Mesenchymal stem cell (in vitro differentiated cells and primary cell): ENCODE measurements around the gene LRRTM3.

Experiments used
- DNase-seq: peaks from one replicate; pipeline ENCODE4 v3.0.0-alpha.2; 2013
- H2AFZ ChIP-seq: one replicate; pipeline ENCODE4 v1.6.1; 2013; ENCODE audit warnings: low read depth, mild to moderate bottlenecking, control low read depth, inconsistent platforms, low read length, moderate library complexity
- H2AK5ac ChIP-seq: 2 replicates; pipeline ENCODE4 v1.6.1; 2013; ENCODE audit warnings: low read length, moderate library complexity, mild to moderate bottlenecking, inconsistent platforms; ENCODE audit not compliant: severe bottlenecking
- H2BK120ac ChIP-seq: one replicate; pipeline ENCODE4 v1.6.1; 2013; ENCODE audit warnings: low read depth, mild to moderate bottlenecking, inconsistent platforms, low read length, moderate library complexity
- H2BK12ac ChIP-seq, 2 experiments: one replicate each; pipeline ENCODE4 v1.6.1; 2013; ENCODE audit warnings: inconsistent platforms in 2 of 2, low read length in 2 of 2, mild to moderate bottlenecking in 2 of 2, moderate library complexity in 2 of 2, control low read depth in 1 of 2
- H2BK15ac ChIP-seq: one replicate; pipeline ENCODE4 v1.6.1; 2013; ENCODE audit warnings: mild to moderate bottlenecking, low read depth, inconsistent platforms; ENCODE audit not compliant: poor library complexity, severe bottlenecking
- H2BK5ac ChIP-seq: 2 replicates; pipeline ENCODE4 v1.6.1; 2013; ENCODE audit warnings: low read depth, mild to moderate bottlenecking, low read length, control low read depth, inconsistent platforms; ENCODE audit not compliant: poor library complexity, severe bottlenecking
- H3K14ac ChIP-seq, 2 experiments: one replicate each; pipeline ENCODE4 v1.6.1; 2013; ENCODE audit warnings: inconsistent platforms in 2 of 2, low read length in 2 of 2, control low read depth in 1 of 2, mild to moderate bottlenecking in 1 of 2, moderate library complexity in 1 of 2
- H3K18ac ChIP-seq, 2 experiments: one replicate each; pipeline ENCODE4 v1.6.1; 2013; ENCODE audit warnings: inconsistent platforms in 2 of 2, low read length in 2 of 2, control low read depth in 1 of 2, low read depth in 1 of 2, mild to moderate bottlenecking in 1 of 2
- H3K23ac ChIP-seq, 2 experiments: one replicate each; pipeline ENCODE4 v1.6.1; 2013; ENCODE audit warnings: inconsistent platforms in 2 of 2, low read length in 2 of 2, mild to moderate bottlenecking in 2 of 2, moderate library complexity in 2 of 2, control low read depth in 1 of 2
- H3K27ac ChIP-seq: 2 replicates; pipeline ENCODE4 v1.5.1; 2013; ENCODE audit warnings: mild to moderate bottlenecking, moderate library complexity, low read length, control low read depth, inconsistent platforms; ENCODE audit not compliant: poor library complexity, severe bottlenecking
- H3K27me3 ChIP-seq, 2 experiments: 2 replicates each; pipeline versions ENCODE4 v1.6.1 to v1.7.0; 2013; ENCODE audit warnings: low read length in 2 of 2, mild to moderate bottlenecking in 2 of 2, moderate library complexity in 2 of 2, control low read depth in 1 of 2, inconsistent platforms in 1 of 2; ENCODE audit not compliant: control insufficient read depth in 1 of 2, insufficient read depth in 1 of 2
- H3K36me3 ChIP-seq, 2 experiments: 2 replicates each; pipeline versions ENCODE4 v1.6.1 to v1.7.0; 2013; ENCODE audit warnings: low read length in 2 of 2, control low read depth in 1 of 2, inconsistent platforms in 1 of 2, low read depth in 1 of 2, mild to moderate bottlenecking in 1 of 2; ENCODE audit not compliant: insufficient read depth in 2 of 2, control insufficient read depth in 1 of 2
- H3K4ac ChIP-seq, 2 experiments: one replicate each; pipeline ENCODE4 v1.6.1; 2013; ENCODE audit warnings: inconsistent platforms in 2 of 2, low read length in 2 of 2, mild to moderate bottlenecking in 2 of 2, moderate library complexity in 2 of 2, control low read depth in 1 of 2, low read depth in 1 of 2
- H3K4me1 ChIP-seq: 2 replicates; pipeline ENCODE4 v1.6.1; 2013; ENCODE audit warnings: low read depth, low read length, control low read depth; ENCODE audit not compliant: control insufficient read depth, insufficient read depth
- H3K4me2 ChIP-seq: 2 replicates; pipeline ENCODE4 v1.6.1; 2013; ENCODE audit warnings: low read length, mild to moderate bottlenecking, inconsistent platforms; ENCODE audit not compliant: poor library complexity, severe bottlenecking
- H3K4me3 ChIP-seq, 2 experiments: 2 replicates each; pipeline versions ENCODE4 v1.5.1 to v1.7.0; 2013; ENCODE audit warnings: low read length in 2 of 2, mild to moderate bottlenecking in 2 of 2, control low read depth in 1 of 2, low read depth in 1 of 2; ENCODE audit not compliant: insufficient read depth in 1 of 2
- H3K79me1 ChIP-seq: replicated peaks from 2 replicates; pipeline ENCODE4 v1.6.1; 2013; ENCODE audit warnings: mild to moderate bottlenecking, control low read depth, low read length, inconsistent platforms; ENCODE audit not compliant: poor library complexity, severe bottlenecking
- H3K9ac ChIP-seq: 2 replicates; pipeline ENCODE4 v1.7.0; 2013; ENCODE audit warnings: mild to moderate bottlenecking, low read length, moderate library complexity
- H3K9me3 ChIP-seq: 2 replicates; pipeline ENCODE4 v1.7.0; 2013; ENCODE audit warnings: mild to moderate bottlenecking, low read length; ENCODE audit not compliant: control insufficient read depth
- H4K8ac ChIP-seq: one replicate; pipeline ENCODE4 v1.6.1; 2013; ENCODE audit warnings: inconsistent platforms, mild to moderate bottlenecking, low read length, moderate library complexity
- H4K91ac ChIP-seq: one replicate; pipeline ENCODE4 v1.6.1; 2013; ENCODE audit warnings: mild to moderate bottlenecking, low read length, inconsistent platforms
- WGBS: methylation state at CpG from one replicate; pipeline ENCODE4 v1.1.7; 2013; ENCODE audit warnings: mixed read lengths; 5-methylcytosine and 5-hydroxymethylcytosine counted together

The LRRTM3 gene

GRCh38 chr10:66892871-66893270 is 33.0 kb upstream of the LRRTM3 start:
- no peak overlapping the region for H3K23ac ChIP-seq
- no peak overlapping the region for H3K9ac ChIP-seq

GRCh38 chr10:66910671-66911070 is 15.2 kb upstream of the LRRTM3 start:
- 67% methylated on average over 5 of the region's 5 CpGs for WGBS
- Histone ChIP-seq H2AK5ac (no peak overlapping the region), H3K79me1 (no peaks in the 10 kb centered on the region), H2BK120ac (no peak overlapping the region), H3K4me1 (no peaks in the 10 kb centered on the region), H4K91ac (no peak overlapping the region), H3K4me2 (no peak overlapping the region), H2AFZ (no peak overlapping the region), H2BK15ac (no peak overlapping the region), H2BK12ac (no peak overlapping the region), H2BK5ac (no peak overlapping the region), H3K4ac (no peak overlapping the region), H4K8ac (no peak overlapping the region), H3K9me3 (no peaks in the 10 kb centered on the region), H3K9ac (no peak overlapping the region), H3K36me3 (no peaks in the 10 kb centered on the region), H3K27me3 (no peaks in the 10 kb centered on the region), H3K27ac (no peak overlapping the region), H3K23ac (no peak overlapping the region), H3K18ac (no peak overlapping the region), H3K14ac (no peak overlapping the region), H3K4me3 (no peak overlapping the region)
- DNase-seq: no peak

More at GRCh38 chr10:66892871-66893270, 33.0 kb upstream of the LRRTM3 start:
- no peak overlapping the region for H3K27ac ChIP-seq
- H3K79me1 ChIP-seq: no peaks in the 10 kb centered on the region
- DNase-seq: no peak
- no peak overlapping the region for H2BK12ac ChIP-seq
- no peak overlapping the region for H3K4ac ChIP-seq
- H3K4me3 ChIP-seq: no peak overlapping the region
- H3K27me3 ChIP-seq: no peaks in the 10 kb centered on the region
- WGBS: 74% methylated on average over 2 of the region's 2 CpGs
- H3K9me3 ChIP-seq: peaks cover 3% of the 10 kb centered on the region
- no peaks in the 10 kb centered on the region for H3K36me3 ChIP-seq
- no peak overlapping the region for H2AFZ ChIP-seq
- no peak overlapping the region for H3K18ac ChIP-seq
- H2BK5ac ChIP-seq: no peak overlapping the region
- H2AK5ac ChIP-seq: no peak overlapping the region
- no peak overlapping the region for H4K91ac ChIP-seq
- H3K4me2 ChIP-seq: no peak overlapping the region
- H3K14ac ChIP-seq: no peak overlapping the region
- H2BK15ac ChIP-seq: no peak overlapping the region
- no peak overlapping the region for H2BK120ac ChIP-seq
- no peak overlapping the region for H4K8ac ChIP-seq
- H3K4me1 ChIP-seq: no peaks in the 10 kb centered on the region

- no peaks in the 10 kb centered on the region for H3K79me1 ChIP-seq
- no peak overlapping the region for H2BK15ac ChIP-seq
- no peak for DNase-seq
Observed at GRCh38 chr10:66916030-66916429, 9.8 kb upstream of the LRRTM3 start.

GRCh38 chr10:66917104-66917503 is 8.7 kb upstream of the LRRTM3 start:
- no peaks in the 10 kb centered on the region for H3K36me3 ChIP-seq
- no peak overlapping the region for H3K4ac ChIP-seq
- no peak overlapping the region for H4K91ac ChIP-seq
- no peaks in the 10 kb centered on the region for H3K27me3 ChIP-seq
- H2BK15ac ChIP-seq: no peak overlapping the region
- H3K4me1 ChIP-seq: no peaks in the 10 kb centered on the region
- no peak overlapping the region for H3K4me2 ChIP-seq
- H4K8ac ChIP-seq: no peak overlapping the region
- H3K14ac ChIP-seq: no peak overlapping the region
- H2BK5ac ChIP-seq: no peak overlapping the region
- no peak overlapping the region for H2AFZ ChIP-seq
- H3K4me3 ChIP-seq: no peak overlapping the region
- H3K23ac ChIP-seq: no peak overlapping the region
- no peak overlapping the region for H2BK120ac ChIP-seq
- DNase-seq: no peak
- H2BK12ac ChIP-seq: no peak overlapping the region
- H3K18ac ChIP-seq: no peak overlapping the region
- no peak overlapping the region for H2AK5ac ChIP-seq
- no peaks in the 10 kb centered on the region for H3K9me3 ChIP-seq
- 70% methylated on average over 2 of the region's 3 CpGs for whole genome bisulfite sequencing
- no peaks in the 10 kb centered on the region for H3K79me1 ChIP-seq
- H3K27ac ChIP-seq: no peak overlapping the region
- no peak overlapping the region for H3K9ac ChIP-seq

More at GRCh38 chr10:66916030-66916429, 9.8 kb upstream of the LRRTM3 start:
- no CpG with 5 or more reads among the region's 2 CpGs for WGBS
- Histone ChIP-seq H2BK120ac (no peak overlapping the region), H3K4me3 (no peak overlapping the region), H3K9ac (no peak overlapping the region), H3K23ac (no peak overlapping the region), H2AK5ac (no peak overlapping the region), H3K4ac (no peak overlapping the region), H4K8ac (no peak overlapping the region), H3K4me1 (no peaks in the 10 kb centered on the region), H3K4me2 (no peak overlapping the region), H4K91ac (no peak overlapping the region), H2AFZ (no peak overlapping the region), H2BK12ac (no peak overlapping the region), H2BK5ac (no peak overlapping the region), H3K27me3 (no peaks in the 10 kb centered on the region), H3K27ac (no peak overlapping the region), H3K9me3 (no peaks in the 10 kb centered on the region), H3K36me3 (no peaks in the 10 kb centered on the region), H3K18ac (no peak overlapping the region), H3K14ac (no peak overlapping the region)
